EH (cell line): ENCODE results near the gene MIS12.

Experiments used
- DNase-seq: peaks from one replicate; pipeline ENCODE4 v3.0.0-alpha.2; 2015; ENCODE audit warnings: low read depth

MIS12 gene

GRCh38 chr17:5500247-5500588 lies 13.9 kb downstream of the MIS12 start:
- no peak for DNase-seq

GRCh38 chr17:5500589-5501391 lies 14.4 kb downstream of the MIS12 start:
- peak; percentile 89 for DNase-seq

- DNase-seq = no peak
Observed at GRCh38 chr17:5501685-5502084, 15.3 kb downstream of the MIS12 start.

- DNase-seq = no peak
Observed at GRCh38 chr17:5502552-5502951, 16.2 kb downstream of the MIS12 start.

DNA sequence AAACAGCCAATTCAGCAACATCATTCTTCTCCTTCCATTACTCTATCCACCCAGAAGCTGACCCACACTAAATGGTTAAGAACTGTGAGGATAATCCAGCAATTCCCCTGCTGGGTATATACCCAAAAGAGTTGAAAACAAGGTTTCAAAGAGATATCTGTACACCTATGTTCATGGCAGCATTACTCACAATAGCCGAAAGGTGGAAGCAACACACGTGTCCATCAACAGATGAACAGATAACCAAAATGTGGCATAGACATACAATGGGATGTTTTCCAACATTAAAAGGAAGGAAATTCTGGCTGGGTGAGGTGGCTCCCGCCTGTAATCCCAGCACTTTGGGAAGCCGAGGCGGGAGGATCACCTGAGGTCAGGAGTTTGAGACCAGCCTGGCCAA lies 19.9 kb downstream of the MIS12 start:
- no peak for DNase-seq

GRCh38 chr17:5508810-5509209 lies 22.4 kb downstream of the MIS12 start:
- peak; percentile 75 for DNase-seq

GRCh38 chr17:5509482-5509881 lies 23.1 kb downstream of the MIS12 start:
- DNase-seq = peak; percentile 88

GRCh38 chr17:5510771-5511170 lies 24.4 kb downstream of the MIS12 start:
- DNase-seq = no peak

GRCh38 chr17:5511401-5512225 lies 25.2 kb downstream of the MIS12 start:
- DNase-seq = no peak

DNA sequence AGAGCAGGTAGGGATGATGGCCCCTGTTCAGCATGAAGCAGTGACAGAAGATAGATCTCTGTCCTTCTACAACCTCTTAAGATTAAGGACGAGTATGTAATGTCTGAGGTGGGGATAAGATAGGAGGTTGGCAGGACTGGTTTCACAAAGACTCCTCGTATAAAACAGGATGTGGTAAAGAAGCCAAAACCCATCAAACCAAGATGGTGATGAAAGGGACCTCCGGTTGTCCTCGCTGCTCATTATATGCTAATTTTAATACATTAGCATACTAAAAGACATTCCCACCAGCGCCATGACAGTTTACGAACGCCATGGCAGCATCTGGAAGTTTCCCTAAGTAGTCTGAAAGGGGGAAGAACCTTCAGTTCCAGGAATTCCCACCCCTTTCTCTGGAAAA lies 27.3 kb downstream of the MIS12 start:
- no peak for DNase-seq

GRCh38 chr17:5514976-5515375 lies 28.6 kb downstream of the MIS12 start:
- DNase-seq = no peak

DNA sequence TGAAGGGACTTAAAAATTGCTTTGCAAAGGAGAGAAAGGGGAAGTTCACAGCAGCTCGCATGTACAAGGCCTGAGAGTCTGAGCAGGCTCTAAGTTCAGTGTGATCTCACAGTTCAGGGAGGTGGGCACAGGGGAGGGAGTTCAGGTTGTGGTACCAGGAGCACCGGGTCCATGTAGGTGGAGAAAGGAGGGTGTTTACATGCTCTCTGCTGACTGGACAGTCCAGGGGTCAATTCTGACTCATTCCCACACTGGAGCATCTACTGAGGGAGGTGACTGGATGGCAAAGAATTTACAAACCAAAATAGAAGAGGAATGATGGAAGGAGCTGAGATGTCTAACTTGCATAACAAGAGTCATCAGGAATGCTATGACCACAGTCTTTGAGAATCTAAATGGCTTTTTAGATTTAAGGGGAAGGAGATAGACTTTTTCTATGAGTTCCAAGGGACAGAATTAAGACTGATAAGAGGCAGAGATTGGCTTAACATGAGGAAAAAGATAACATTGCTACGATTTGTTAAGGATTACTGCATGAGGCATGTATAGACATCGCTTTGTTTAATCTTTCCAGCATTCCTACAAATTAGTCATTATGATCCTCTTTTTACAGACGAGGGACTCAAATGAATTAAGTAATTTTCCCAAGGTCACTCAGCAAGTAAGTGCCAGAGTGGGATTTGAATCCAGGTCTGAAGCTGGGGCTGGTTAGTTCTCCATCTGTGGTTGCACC lies 29.9 kb downstream of the MIS12 start:
- peak; percentile 99 for DNase-seq

- DNase-seq = no peak
Observed at GRCh38 chr17:5522476-5522875, 36.1 kb downstream of the MIS12 start.

DNA sequence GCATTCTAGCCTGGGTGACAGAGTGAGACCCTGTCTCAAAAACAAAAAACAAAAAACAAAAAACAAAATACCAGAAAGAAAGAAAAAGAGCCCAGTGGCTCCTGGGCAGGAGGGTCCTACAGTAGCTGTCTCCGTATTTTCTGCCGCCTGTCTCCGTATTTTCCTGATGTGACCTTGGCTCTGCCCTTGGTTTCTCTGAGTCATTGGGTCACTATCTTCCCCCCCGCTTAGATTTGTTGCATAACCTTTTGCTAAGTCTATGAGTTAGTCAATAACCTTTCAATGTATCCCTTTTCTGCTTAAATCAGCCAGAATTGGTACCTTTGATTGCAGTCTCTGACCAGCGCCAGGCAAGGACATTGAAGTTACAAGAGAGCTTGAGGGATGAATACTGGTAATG lies 36.9 kb downstream of the MIS12 start:
- no peak for DNase-seq

DNA sequence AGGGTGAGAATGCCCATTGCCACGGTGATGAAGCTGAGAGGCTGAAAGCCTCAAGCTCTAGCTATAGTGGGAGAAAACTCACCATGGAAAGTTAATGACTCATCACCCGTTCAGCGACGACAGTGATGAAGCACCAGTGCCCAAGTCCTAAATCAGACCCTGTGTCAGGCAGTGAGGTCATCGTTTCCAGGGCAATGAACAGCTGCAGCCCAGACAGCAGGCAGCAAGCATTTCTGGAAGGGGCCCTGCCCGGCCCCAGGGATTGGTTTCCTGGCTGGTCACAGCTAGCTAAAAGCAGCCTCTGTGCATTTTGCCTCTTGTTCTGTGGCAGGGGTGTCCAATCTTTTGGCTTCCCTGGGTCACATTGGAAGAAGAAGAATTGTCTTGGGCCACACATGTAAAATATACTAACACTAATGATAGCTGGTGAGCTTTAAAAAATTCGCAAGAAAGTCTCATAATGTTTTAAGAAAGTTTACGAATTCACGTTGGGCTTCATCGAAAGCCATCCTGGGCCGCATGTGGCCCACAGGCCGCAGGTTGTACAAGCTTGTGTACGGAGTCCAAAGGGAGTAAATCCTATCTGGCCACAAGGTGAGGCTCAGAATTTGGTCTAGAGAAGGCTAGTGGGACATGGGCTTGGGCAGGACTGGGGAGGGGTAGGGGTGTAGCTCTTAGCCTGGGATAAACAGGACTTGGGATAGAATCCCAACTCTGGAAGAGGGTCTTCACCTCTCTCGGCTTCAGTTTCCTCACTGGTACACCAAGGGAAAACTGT lies 40.6 kb downstream of the MIS12 start:
- peak; percentile 99 for DNase-seq

DNA sequence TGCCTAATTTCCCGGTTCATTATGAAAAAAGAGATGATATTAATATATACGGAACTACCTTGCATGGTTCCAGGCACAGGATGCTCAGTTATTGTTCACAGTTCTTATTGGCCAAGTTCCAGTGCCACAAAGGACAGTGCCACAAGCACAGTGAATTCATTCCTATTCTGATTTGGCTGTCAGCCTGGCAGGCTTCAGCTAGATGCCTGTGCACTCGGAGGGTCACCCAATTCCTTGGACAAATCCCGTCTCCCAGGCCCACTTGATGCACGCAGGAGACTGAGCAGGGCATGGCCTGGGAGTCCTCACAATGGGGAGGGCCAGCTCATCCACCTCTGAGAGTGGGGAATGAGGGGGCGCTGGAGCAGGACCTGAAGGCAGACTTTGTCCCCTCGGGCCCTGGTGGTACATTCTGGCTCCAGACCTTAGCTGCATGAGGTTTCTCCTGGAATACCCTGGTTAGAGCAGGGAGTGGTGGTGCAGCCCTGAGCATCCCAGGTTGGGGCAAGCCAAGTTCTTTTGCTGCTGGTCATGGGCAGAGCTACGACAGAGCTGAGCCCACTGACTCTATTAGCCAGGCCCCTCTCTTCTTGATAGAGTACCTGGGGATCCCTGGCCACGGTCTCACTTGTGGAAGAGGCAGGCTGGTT lies 41.4 kb downstream of the MIS12 start:
- no peak for DNase-seq

GRCh38 chr17:5530265-5531084 lies 44.1 kb downstream of the MIS12 start:
- no peak for DNase-seq

DNA sequence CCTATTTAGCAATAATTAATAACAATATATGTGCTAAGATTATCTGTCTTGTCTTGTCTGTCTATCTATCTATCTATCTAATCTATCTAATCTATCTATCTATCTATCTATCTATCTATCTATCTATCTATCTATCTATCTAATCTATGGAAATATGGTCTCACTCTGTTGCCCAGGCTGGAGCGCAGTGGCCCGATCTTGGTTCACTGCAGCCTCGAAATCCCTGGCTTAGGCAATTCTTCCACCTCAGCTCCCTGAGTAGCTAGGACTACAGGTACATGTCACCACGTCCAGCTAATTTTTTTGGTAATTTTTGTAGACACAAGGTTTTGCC lies 44.7 kb downstream of the MIS12 start:
- no peak for DNase-seq

GRCh38 chr17:5532581-5532980 lies 46.2 kb downstream of the MIS12 start:
- no peak for DNase-seq

- DNase-seq = no peak
Observed at GRCh38 chr17:5533486-5534315, 47.3 kb downstream of the MIS12 start.
